Dendritic cell treated with granulocyte-macrophage colony-stimulating factor and Interleukin-4, amounts not matched to agents 40 ng/mL and 50 ng/mL, for 4 days (primary cell): Measurements from ENCODE around the gene SLC18A3.

Source experiments
- H3K27ac Mint-ChIP-seq: one replicate; pipeline ENCODE4 v1.8.0; 2022; ENCODE audit warnings: mild to moderate bottlenecking, mixed read lengths
- H3K27me3 Mint-ChIP-seq: one replicate; pipeline ENCODE4 v1.8.0; 2022; ENCODE audit warnings: mild to moderate bottlenecking, mixed read lengths
- H3K36me3 Mint-ChIP-seq: one replicate; pipeline ENCODE4 v1.8.0; 2022; ENCODE audit warnings: low read depth, mixed read lengths
- H3K4me1 Mint-ChIP-seq: one replicate; pipeline ENCODE4 v1.8.0; 2022; ENCODE audit warnings: low read depth, mixed read lengths
- H3K4me3 Mint-ChIP-seq: one replicate; pipeline ENCODE4 v1.8.0; 2022; ENCODE audit warnings: mild to moderate bottlenecking, moderate library complexity, mixed read lengths
- H3K9me3 Mint-ChIP-seq: one replicate; pipeline ENCODE4 v1.8.0; 2022; ENCODE audit warnings: mixed read lengths
- intact Hi-C: fragments of 100-400 bp; cut with micrococcal nuclease; formaldehyde crosslinking; loops from one replicate; pipeline ENCODE4 v1.15.0; 2022

Gene SLC18A3

GRCh38 chr10:49652421-49653272, 42.5 kb downstream of the SLC18A3 start:
- no peak overlapping the region for H3K27ac Mint-ChIP-seq
- H3K4me1 Mint-ChIP-seq = no peaks in the 10 kb centered on the region
- no peaks in the 10 kb centered on the region for H3K36me3 Mint-ChIP-seq

DNA sequence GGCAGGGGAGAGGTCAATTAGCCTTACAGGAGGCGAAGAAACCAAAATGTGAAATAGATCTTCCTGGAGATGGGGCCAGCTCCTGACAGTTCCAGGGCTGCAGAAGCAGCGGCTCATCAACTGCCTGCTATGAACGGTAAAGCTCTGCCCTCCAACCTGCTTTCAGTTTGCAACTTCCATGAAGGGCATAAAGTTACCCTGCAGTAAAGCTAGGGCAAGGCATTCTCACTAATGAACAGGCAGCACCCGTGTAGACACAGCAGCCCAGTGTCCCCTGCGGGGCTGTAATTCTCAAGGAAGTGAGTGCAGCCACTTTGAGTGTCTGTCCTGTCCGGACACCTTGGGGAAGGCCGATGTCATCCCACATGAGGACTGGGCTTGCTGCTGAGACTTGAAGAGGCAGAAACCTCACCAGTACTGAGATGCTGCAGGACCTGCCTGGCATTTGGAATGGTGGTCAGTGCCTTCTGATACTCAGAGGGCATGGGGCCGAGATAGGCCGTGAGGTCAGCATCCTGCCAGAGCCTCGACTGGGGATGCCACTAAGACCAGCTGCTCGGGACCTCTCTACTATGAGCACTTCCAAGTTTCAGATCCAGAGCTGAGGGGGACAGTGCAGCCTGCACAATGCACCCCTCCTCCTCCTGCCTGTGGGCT, 43.3 kb downstream of the SLC18A3 start:
- Mint-ChIP-seq H3K4me1 (no peaks in the 10 kb centered on the region), H3K27me3 (peaks cover 5% of the 10 kb centered on the region), H3K9me3 (peaks cover 1% of the 10 kb centered on the region), H3K4me3 (no peak overlapping the region), H3K27ac (no peak overlapping the region), H3K36me3 (no peaks in the 10 kb centered on the region)
- intact Hi-C loops = no loop called here

More at GRCh38 chr10:49652421-49653272, 42.5 kb downstream of the SLC18A3 start:
- Mint-ChIP-seq H3K27me3 (peaks cover 6% of the 10 kb centered on the region), H3K9me3 (no peaks in the 10 kb centered on the region), H3K4me3 (no peak overlapping the region)
- intact Hi-C loops = no loop called here

DNA sequence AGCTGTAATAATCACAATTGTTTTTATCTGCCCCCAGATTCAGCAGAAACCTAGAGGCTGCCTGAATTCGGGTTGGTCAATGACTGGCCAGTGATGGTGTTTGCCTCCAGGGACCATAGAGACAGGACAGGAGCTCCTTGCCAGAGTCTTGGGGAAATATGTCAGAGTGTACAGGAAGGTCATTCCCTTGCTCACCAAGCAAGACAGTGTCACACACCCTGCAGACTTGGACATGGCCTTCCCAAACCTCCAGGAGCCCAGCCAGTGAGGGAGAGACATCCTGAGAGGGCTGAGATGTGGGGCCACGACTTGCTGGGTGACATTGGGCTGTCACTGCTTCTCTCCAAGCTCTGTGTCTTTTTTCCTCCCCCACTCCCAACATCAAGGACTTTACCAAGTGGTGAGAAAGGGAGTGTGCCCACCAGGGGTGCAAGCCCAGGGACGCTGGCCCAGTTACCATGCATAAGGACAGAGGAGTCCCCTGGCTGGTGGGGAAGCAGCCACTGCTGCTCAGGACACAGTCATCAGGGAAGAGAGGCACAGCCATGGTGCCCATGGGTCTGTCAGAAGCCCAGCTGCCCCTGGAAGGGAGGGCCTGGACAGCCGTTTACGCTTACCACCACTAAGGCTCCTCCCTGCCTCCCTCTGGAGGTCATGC, 44.1 kb downstream of the SLC18A3 start:
- intact Hi-C loops = no loop called here
- H3K27me3 Mint-ChIP-seq = peaks cover 5% of the 10 kb centered on the region
- H3K27ac Mint-ChIP-seq = no peak overlapping the region
- H3K4me1 Mint-ChIP-seq = no peaks in the 10 kb centered on the region
- peaks cover 9% of the 10 kb centered on the region for H3K9me3 Mint-ChIP-seq
- no peak overlapping the region for H3K4me3 Mint-ChIP-seq
- no peaks in the 10 kb centered on the region for H3K36me3 Mint-ChIP-seq

- Mint-ChIP-seq H3K27ac (no peak overlapping the region), H3K9me3 (peaks cover 18% of the 10 kb centered on the region), H3K27me3 (peaks cover 5% of the 10 kb centered on the region), H3K4me1 (no peaks in the 10 kb centered on the region), H3K36me3 (no peaks in the 10 kb centered on the region), H3K4me3 (no peak overlapping the region)
- intact Hi-C loops = no loop called here
These were observed 45.0 kb downstream of the SLC18A3 start for GRCh38 chr10:49655099-49655498.

- Mint-ChIP-seq H3K4me3 (no peak overlapping the region), H3K4me1 (no peaks in the 10 kb centered on the region), H3K36me3 (no peaks in the 10 kb centered on the region), H3K27me3 (peaks cover 8% of the 10 kb centered on the region), H3K9me3 (peaks cover 20% of the 10 kb centered on the region), H3K27ac (no peak overlapping the region)
- intact Hi-C loops = no loop called here
These were observed 46.9 kb downstream of the SLC18A3 start for GRCh38 chr10:49656845-49657493.

DNA sequence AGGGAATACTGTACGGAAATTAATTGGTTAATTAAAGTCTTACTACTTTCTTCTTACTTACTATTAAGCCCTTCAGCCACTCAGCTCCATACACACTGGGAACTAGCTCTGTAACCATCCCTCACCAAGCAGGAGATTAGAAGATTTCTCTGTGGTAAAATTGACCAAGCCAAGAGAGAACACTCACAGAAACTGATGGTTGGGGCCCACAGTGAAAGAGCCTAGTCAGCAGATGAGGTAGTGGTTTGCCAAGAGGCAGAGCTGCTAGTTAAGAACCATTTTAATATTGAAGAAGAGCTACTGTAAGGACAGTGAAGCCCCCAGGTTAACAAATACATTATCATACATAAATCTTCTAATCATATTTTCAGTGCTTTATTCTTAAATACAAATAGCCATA, 47.5 kb downstream of the SLC18A3 start:
- Mint-ChIP-seq H3K4me1 (no peaks in the 10 kb centered on the region), H3K4me3 (no peak overlapping the region), H3K36me3 (no peaks in the 10 kb centered on the region), H3K9me3 (peaks cover 20% of the 10 kb centered on the region), H3K27me3 (peaks cover 8% of the 10 kb centered on the region), H3K27ac (no peak overlapping the region)
- intact Hi-C loops = no loop called here

GRCh38 chr10:49661140-49661856, 51.2 kb downstream of the SLC18A3 start:
- Mint-ChIP-seq H3K27ac (no peak overlapping the region), H3K9me3 (peaks cover 20% of the 10 kb centered on the region), H3K4me1 (no peaks in the 10 kb centered on the region), H3K27me3 (peaks cover 7% of the 10 kb centered on the region), H3K36me3 (no peaks in the 10 kb centered on the region), H3K4me3 (no peak overlapping the region)
- intact Hi-C loops = no loop called here
